NK-92 (cell line): ENCODE data around the gene SLC25A14.
"Not testable (repeated sequence)": the region's sequence is repeated elsewhere in the genome, so short reads cannot be mapped to it uniquely, and the experiment has no call there.

Source experiments
- DNase-seq: peaks from one replicate; lab custom pipeline; 2025; ENCODE audit not compliant: unreplicated experiment; lab: John Stamatoyannopoulos, UW

SLC25A14 gene, protein sequence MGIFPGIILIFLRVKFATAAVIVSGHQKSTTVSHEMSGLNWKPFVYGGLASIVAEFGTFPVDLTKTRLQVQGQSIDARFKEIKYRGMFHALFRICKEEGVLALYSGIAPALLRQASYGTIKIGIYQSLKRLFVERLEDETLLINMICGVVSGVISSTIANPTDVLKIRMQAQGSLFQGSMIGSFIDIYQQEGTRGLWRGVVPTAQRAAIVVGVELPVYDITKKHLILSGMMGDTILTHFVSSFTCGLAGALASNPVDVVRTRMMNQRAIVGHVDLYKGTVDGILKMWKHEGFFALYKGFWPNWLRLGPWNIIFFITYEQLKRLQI

DNA sequence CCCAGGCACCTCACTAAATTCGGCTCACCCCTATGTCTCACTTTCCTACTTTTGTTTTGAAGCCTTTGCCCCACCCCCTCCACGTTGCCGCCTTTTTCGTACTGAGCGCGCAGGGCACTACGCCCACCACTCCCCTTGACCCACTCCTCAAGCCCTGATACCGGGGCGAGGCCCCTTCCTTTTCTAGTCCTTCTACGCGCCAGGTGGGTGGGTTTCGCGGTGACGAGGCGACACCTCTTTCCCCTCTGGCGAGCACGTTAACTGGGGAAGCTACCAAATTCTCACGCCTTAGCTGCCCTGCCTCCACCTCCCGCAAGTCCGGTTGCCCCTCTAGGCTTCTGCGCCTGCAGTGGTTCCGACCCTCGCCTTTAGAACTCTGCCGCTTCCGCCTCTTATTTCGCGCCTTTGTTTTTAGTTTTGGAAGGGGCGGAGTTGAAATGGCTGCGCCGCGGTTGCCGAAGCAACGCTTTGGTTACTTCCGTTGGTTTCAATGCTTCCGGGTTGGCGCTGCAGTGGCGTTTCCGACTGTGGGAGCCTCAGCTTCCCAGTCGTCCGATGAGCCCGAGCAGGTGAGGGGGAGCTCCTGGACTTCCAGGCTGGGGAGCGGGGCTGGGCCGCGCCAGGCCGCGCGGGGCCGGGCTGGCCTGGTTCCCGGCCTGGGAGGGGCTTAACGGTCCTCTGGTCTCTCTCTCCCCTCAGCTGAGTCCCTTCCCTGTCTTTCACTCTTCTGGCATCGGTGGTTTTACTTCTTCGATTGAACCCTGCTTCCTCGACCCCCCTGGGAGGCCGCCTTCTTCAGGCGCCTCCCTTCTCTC lies at the start of gene SLC25A14:
Gene SLC25A14, plus strand, starts transcription at position 512 of the 815 bp plus-strand sequence. CDS start 360 bp downstream, outside the sequence.
- DNase-seq, result no peak

- DNase-seq, result no peak
These were observed 44.0 kb upstream of the SLC25A14 start for GRCh38 chrX:130295519-130296296.

DNA sequence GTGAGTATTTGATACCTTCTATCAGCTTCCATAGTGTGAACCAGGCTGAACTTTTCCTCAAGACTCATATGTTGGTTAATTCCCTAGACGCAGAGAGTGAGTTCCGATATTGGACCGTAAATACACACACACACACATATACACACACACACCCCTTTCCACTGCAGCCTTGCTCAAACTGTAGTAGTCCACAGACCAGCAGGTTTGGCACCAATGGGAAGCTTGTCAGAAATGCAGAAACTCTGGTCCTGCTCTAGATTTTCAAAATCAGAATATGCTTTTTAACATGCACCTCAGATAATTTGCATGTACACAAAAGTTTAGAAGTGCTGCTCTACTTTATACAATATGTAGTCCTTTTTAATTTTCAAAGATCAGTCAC lies 43.4 kb upstream of the SLC25A14 start:
- no peak for DNase-seq

- no peak for DNase-seq
These were observed 43.0 kb upstream of the SLC25A14 start for GRCh38 chrX:130296743-130297142.

- DNase-seq, result no peak
These were observed 40.3 kb upstream of the SLC25A14 start for GRCh38 chrX:130299279-130300009.

DNA sequence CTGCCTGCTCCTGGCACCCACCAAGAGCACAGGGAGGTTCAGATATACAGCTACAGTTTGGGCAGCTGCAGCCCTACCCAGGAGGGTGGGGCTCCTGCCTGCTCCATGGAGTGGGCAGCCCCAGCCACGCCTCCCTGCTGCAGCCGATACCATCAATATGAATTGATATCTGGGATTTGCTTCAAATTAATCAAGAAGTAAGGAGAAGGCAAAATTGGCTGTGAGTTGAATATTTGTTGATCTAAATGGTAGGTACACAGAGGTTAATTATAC lies 39.8 kb upstream of the SLC25A14 start:
- no peak for DNase-seq

GRCh38 chrX:130301405-130301804 lies 38.3 kb upstream of the SLC25A14 start:
- no peak for DNase-seq

GRCh38 chrX:130301977-130302376 lies 37.7 kb upstream of the SLC25A14 start:
- DNase-seq, result no peak

- DNase-seq, result no peak
These were observed 34.9 kb upstream of the SLC25A14 start for GRCh38 chrX:130304587-130305368.

DNA sequence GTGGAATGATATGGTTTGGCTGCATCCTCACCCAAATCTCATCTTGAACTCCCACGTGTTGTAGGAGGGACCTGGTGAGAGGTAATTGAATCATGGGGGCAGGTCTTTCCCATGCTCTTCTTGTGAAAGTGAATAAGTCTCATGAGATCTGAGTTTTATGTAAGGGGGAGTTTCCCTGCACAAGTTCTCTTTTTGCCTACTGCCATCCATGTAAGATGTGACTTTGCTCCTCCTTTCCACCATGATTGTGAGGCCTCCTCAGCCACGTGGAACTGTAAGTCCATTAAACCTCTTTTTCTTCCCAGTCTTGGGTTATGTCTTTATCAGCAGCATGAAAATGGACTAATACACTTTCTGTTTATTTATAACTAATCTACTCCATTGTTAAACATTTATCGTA lies 19.8 kb upstream of the SLC25A14 start:
- DNase-seq, result not testable (repeated sequence)

GRCh38 chrX:130321550-130321949 lies 18.2 kb upstream of the SLC25A14 start:
- DNase-seq, result no peak

- no peak for DNase-seq
These were observed 9.6 kb upstream of the SLC25A14 start for GRCh38 chrX:130330146-130330545.

DNA sequence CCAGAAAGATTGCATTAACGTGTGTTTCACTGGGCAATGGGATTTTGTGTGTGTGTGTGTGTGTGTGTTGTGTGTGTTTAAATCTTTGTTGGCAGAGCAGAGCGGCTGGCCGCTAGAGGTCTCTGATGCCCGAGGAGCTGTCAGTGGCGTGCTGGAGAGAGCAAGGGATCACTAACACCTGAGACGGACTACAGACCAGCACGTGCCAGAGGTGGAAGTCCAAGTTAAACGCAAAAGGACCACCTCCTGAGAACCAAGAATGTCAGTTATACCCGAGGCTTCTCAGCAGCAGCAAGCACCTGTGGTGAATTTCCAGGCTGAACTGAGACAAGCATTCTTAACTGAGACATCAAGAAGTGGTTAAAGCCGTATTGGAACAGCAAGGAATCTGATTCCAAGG lies 9.0 kb upstream of the SLC25A14 start:
- no peak for DNase-seq

DNA sequence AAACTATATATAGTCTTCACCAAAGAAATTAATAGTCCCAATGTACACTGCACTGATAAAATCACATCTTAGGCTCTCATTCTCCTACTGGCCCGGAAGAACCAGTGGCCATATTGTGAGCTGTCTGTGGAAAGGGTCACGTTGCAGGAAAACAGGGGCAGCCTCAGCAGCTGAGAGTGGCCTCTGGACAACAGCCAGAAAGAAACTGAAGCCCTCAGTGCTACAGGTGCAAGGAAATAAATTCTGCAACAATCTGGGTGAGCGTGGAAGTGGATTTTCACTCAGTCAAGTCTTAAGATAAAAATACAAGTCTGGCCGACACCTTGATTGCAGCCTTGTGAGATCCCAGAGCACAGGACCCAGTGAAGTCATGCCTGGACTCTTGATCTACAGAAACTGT lies 3.2 kb upstream of the SLC25A14 start:
- DNase-seq, result no peak

DNA sequence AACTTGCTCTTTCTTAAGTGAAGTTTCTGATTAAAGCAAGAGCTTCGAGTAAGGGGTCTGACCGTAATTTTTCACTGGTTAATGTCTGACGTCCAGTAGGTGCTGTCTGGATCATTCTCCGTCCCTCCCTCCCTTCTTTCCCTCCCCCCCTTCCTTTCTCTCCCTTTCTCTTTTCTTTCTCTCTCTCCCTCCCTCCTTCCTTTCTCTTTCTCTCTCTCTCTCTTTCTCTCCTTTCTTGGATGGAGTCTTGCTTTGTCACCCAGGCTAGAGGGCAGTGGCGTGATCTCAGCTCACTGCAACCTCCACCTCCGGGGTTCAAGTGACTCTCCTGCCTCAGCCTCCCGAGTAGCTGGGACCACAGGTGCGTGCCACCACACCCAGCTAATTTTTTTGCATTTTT lies 850 bp upstream of the SLC25A14 start:
- not testable (repeated sequence) for DNase-seq

DNA sequence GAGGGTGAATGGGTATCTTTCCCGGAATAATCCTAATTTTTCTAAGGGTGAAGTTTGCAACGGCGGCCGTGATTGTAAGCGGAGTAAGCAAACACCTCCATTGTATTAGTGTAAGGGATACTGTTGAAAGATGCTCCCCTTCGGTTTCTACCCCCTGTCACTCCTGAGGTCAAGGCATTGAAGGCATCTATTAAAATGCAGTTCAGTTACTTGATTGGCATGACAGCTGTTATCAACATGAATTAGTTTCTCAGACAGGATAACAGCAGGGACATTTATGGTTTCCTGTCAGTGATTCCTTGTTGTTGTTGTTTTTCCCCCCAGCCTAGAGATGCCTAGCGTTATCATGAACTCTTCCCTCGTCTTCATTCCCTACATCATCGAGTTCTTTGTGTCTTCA lies 552 bp downstream of the SLC25A14 start:
- DNase-seq, result no peak

GRCh38 chrX:130343411-130343810 lies 3.7 kb downstream of the SLC25A14 start:
- no peak for DNase-seq

GRCh38 chrX:130347321-130347720 lies 7.6 kb downstream of the SLC25A14 start:
- no peak for DNase-seq

DNA sequence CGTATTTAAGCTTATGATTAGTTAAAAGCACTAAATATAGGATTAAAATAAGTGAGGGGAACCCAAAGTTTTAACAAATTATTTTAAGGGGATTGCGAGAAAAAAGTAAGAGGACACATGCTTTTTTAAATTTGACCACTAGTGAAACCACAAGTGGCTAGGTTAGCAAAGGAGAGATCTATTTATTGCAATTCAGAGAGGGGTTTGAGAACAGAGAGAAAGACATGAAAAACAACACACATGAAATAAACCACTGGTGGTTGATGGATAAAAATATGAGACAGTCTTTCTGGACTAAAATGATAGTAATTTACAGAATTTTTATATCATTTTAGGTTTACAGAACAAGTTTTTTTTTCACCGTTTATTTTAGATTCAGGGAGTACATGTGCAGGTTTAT lies 11.8 kb downstream of the SLC25A14 start:
- DNase-seq, result no peak

DNA sequence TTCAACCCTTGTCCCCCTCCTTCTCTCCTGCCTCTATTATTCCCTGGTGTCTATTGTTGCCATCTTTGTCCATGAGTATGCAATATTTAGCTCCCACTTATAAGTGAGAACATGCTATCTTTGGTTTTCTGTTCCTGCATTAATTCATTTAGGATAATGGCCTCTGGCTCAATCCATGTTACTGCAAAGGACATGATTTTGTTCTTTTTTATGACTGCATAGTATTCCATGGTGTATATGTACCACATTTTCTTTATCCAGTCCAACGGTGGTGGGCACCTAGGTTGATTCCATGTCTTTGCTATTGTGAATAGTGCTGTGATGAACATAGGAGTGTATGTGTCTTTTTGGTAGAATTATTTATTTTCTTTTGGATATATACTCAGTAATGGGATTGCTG lies 12.3 kb downstream of the SLC25A14 start:
- not testable (repeated sequence) for DNase-seq
